ENCODE results near the gene PTDSS2.

The PTDSS2 gene

DNA sequence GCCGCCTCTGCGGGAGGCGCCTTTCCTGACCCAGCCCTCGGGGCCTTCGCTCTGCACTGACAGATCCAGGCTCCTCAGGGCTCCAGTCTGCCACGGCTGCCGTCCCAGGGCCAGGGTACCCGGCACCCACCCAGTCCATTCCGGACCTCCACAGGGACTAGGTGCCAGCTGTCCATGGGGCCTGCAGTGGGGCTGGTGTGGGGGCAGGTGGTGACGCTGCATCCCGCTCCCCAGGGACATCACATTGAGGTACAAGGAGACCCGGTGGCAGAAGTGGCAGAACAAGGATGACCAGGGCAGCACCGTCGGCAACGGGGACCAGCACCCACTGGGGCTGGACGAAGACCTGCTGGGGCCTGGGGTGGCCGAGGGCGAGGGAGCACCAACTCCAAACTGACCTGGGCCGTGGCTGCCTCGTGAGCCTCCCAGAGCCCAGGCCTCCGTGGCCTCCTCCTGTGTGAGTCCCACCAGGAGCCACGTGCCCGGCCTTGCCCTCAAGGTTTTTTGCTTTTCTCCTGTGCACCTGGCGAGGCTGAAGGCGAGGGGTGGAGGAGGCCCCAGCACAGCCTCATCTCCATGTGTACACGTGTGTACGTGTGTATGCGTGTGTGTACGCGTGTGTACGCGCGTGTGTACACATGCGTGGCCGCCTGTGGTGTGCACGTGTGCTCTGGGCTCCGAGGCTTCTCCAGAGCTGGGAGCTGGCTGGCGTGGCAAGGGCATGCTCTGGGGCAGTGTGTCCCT is 40.3 kb downstream of the PTDSS2 start:
- H3K4me2 ChIP-seq = no peak overlapping the region
- H3K79me2 ChIP-seq (ENCODE audit: insufficient read depth, low read depth) = no peaks in the 10 kb centered on the region
- TF ChIP-seq CTCF (conservative IDR thresholded peaks at IDR 0.05; ENCODE audit: low read depth, low read length) = no peak
- H3K27ac ChIP-seq = no peak overlapping the region
- no peaks in the 10 kb centered on the region for H3K27me3 ChIP-seq (ENCODE audit: insufficient read depth, low read depth)
- H2AFZ ChIP-seq (ENCODE audit: low read depth) = no peak overlapping the region
- H3K9ac ChIP-seq = no peak overlapping the region
- no peaks in the 10 kb centered on the region for H4K20me1 ChIP-seq (ENCODE audit: insufficient read depth)
- no peaks in the 10 kb centered on the region for H3K36me3 ChIP-seq (ENCODE audit: insufficient read depth)
- H3K4me1 ChIP-seq (ENCODE audit: low read depth, poor library complexity, severe bottlenecking) = no peaks in the 10 kb centered on the region
- H3K4me3 ChIP-seq (IDR thresholded peaks at IDR 0.05; ENCODE audit: insufficient read depth, low read depth, low read length) = no peak overlapping the region

DNA sequence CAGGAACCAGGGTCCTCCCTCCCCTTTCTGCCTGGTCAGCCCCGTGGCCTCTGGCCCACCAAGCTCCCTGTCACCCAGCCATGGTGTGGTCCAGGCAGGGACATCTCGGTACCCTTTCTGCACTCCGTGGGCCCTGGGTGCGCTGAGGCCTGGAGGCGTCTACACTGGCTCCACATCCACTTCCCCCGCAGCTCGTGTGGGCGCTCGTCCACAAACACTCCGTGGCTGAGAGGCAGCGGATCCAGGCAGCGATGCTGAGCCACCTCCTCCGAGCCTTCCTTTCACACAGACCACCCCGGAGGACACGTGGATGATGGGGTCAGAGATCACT is 40.8 kb downstream of the PTDSS2 start:
- Histone ChIP-seq H3K27ac (no peak overlapping the region), H3K4me2 (no peak overlapping the region), H4K20me1 (ENCODE audit: insufficient read depth) (no peaks in the 10 kb centered on the region), H3K9ac (no peak overlapping the region), H3K27me3 (ENCODE audit: insufficient read depth, low read depth) (no peaks in the 10 kb centered on the region), H3K4me1 (ENCODE audit: low read depth, poor library complexity, severe bottlenecking) (no peaks in the 10 kb centered on the region), H3K79me2 (ENCODE audit: insufficient read depth, low read depth) (no peaks in the 10 kb centered on the region), H2AFZ (ENCODE audit: low read depth) (no peak overlapping the region), H3K36me3 (ENCODE audit: insufficient read depth) (no peaks in the 10 kb centered on the region), H3K4me3 (IDR thresholded peaks at IDR 0.05; ENCODE audit: insufficient read depth, low read depth, low read length) (no peak overlapping the region)
- TF ChIP-seq CTCF (conservative IDR thresholded peaks at IDR 0.05; ENCODE audit: low read depth, low read length) = no peak

DNA sequence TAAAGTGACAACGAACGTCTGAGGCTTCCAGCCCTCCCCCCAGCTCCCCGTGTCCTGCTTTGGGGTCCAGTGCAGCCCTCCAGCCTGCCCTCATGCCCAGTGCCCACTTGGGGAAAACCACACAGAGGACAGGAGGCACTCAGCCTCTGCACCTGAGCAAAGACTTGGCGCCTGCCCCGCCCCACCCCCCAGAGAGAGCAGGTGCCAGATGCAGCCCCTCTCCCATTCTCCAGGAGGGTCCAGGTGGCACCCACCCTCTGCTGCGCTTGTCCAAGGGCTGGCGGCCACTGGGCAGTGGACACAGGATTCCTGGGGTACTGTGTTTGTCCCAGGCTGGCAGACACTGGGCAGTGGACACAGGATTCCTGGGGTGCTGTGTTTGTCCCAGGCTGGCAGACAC is 41.3 kb downstream of the PTDSS2 start:
- H3K36me3 ChIP-seq (ENCODE audit: insufficient read depth) = no peaks in the 10 kb centered on the region
- no peaks in the 10 kb centered on the region for H3K79me2 ChIP-seq (ENCODE audit: insufficient read depth, low read depth)
- no peak overlapping the region for H3K27ac ChIP-seq
- H4K20me1 ChIP-seq (ENCODE audit: insufficient read depth) = no peaks in the 10 kb centered on the region
- no peak for TF ChIP-seq CTCF (conservative IDR thresholded peaks at IDR 0.05; ENCODE audit: low read depth, low read length)
- no peak overlapping the region for H3K4me2 ChIP-seq
- no peak overlapping the region for H3K4me3 ChIP-seq (IDR thresholded peaks at IDR 0.05; ENCODE audit: insufficient read depth, low read depth, low read length)
- H2AFZ ChIP-seq (ENCODE audit: low read depth) = no peak overlapping the region
- no peaks in the 10 kb centered on the region for H3K4me1 ChIP-seq (ENCODE audit: low read depth, poor library complexity, severe bottlenecking)
- no peaks in the 10 kb centered on the region for H3K27me3 ChIP-seq (ENCODE audit: insufficient read depth, low read depth)
- no peak overlapping the region for H3K9ac ChIP-seq

GRCh38 chr11:492427-493226 is 42.5 kb downstream of the PTDSS2 start:
- H3K4me3 ChIP-seq (IDR thresholded peaks at IDR 0.05; ENCODE audit: insufficient read depth, low read depth, low read length) = no peak overlapping the region
- H3K4me1 ChIP-seq (ENCODE audit: low read depth, poor library complexity, severe bottlenecking) = no peaks in the 10 kb centered on the region
- H3K27me3 ChIP-seq (ENCODE audit: insufficient read depth, low read depth) = no peaks in the 10 kb centered on the region
- H4K20me1 ChIP-seq (ENCODE audit: insufficient read depth) = no peaks in the 10 kb centered on the region
- no peaks in the 10 kb centered on the region for H3K79me2 ChIP-seq (ENCODE audit: insufficient read depth, low read depth)
- no peak for TF ChIP-seq CTCF (conservative IDR thresholded peaks at IDR 0.05; ENCODE audit: low read depth, low read length)
- no peak overlapping the region for H3K27ac ChIP-seq
- H3K4me2 ChIP-seq = no peak overlapping the region
- H2AFZ ChIP-seq (ENCODE audit: low read depth) = no peak overlapping the region
- no peaks in the 10 kb centered on the region for H3K36me3 ChIP-seq (ENCODE audit: insufficient read depth)
- H3K9ac ChIP-seq = no peak overlapping the region
